DND-41 (cell line): ENCODE results near the gene SPDL1.

ENCODE experiments used
- EZH2 ChIP-seq: IDR thresholded peaks from 3 replicates; pipeline ENCODE4 v1.6.1; 2012; ENCODE audit warnings: borderline replicate concordance, low read depth, mild to moderate bottlenecking, moderate library complexity, low read length, inconsistent platforms; ENCODE audit not compliant: severe bottlenecking
- TF ChIP-seq, protein P1 (sequence below): IDR thresholded peaks from 2 replicates; pipeline ENCODE4 v1.5.1; 2012; ENCODE audit warnings: borderline replicate concordance, low read length, moderate library complexity, mild to moderate bottlenecking; ENCODE audit not compliant: poor library complexity, severe bottlenecking; ENCODE audit errors: extremely low read depth

DNA sequence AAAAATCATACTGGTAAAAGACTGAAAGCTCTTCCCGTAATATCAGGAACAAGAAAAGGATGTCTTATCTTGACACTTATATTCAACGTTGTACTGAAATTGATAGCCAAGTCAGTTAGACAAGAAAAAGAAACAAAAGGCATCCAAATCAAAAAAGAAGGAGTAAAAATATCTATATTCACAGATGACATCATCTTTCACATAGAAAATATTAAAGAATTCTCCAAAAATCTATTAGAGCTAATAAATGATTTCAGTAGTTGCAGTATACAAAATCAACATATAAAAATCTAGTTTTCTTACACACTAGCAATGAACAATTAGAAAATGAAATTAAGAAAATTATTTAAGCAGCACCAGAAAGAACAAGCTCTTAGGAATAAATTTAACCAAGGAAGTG is 24.3 kb downstream of the SPDL1 start:
- TF ChIP-seq, protein P1, sequence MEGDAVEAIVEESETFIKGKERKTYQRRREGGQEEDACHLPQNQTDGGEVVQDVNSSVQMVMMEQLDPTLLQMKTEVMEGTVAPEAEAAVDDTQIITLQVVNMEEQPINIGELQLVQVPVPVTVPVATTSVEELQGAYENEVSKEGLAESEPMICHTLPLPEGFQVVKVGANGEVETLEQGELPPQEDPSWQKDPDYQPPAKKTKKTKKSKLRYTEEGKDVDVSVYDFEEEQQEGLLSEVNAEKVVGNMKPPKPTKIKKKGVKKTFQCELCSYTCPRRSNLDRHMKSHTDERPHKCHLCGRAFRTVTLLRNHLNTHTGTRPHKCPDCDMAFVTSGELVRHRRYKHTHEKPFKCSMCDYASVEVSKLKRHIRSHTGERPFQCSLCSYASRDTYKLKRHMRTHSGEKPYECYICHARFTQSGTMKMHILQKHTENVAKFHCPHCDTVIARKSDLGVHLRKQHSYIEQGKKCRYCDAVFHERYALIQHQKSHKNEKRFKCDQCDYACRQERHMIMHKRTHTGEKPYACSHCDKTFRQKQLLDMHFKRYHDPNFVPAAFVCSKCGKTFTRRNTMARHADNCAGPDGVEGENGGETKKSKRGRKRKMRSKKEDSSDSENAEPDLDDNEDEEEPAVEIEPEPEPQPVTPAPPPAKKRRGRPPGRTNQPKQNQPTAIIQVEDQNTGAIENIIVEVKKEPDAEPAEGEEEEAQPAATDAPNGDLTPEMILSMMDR = no peak
- no peak for TF ChIP-seq EZH2
